ENCODE measurements around the gene RIPK4. TPM values are rescaled to one million over a fixed set of nuclear protein-coding genes. Genes with fewer than 3 reads are reported as not detected.

Gene RIPK4
- total RNA-seq, 1 donor from 2014 or later: not detected

DNA sequence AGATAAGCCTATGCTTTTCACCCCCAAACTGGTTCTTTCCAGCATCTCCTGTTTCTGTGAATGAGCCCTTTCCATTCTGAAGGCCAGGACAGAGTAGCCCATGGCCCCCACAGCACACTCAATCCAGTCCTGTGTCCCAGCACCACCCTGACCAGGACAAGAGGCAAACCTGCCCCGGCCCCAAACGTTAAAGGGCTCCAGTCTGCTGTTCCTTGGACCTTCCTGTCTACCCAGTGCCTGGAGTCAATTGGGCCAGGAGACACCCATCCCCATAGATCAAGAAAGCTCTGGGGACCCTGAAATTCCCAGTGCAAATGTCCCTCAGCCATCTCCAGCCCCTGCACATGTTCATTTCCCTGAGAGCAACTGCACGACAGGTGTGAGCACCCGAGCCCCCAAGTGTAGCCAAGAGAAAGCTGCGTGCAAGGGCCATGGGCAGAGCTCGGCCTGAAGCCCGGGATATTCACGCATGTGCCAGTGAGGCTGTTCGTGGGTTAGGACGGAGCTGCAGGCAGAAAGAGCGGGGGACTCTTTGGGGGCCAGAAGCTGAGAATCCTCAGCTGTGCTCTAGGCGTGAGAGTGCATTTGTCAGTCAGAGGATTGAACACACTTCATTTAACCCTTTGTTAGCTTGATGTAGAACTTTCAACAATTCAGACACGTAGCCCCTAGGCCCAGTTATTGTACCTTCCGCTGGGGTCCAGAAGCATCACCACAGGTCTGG, 4.2 kb upstream of the RIPK4 start:
- FAIRE-seq: no peak
- DNase-seq (ENCODE audit: low spot score in 2 of 2): no peak

DNA sequence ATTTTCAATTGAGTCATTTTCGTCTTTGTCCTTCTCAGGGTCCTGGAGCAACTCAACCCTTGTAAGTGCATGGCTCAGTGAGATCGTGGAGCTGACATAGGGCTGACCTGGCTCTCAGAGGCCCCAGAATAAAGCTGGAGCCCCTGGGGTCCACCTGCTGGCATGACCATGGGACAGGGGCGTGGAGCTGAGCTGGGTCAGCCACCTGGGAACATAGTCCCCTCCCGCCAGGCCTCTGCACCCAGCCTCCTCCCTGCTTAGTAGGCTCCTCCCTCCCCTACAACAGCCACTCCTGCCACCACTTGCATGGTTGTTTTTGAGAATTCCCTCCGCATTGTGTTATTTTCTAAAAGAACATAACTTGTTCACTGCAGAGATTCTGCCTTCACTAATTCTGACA, 3.1 kb upstream of the RIPK4 start:
- FAIRE-seq: no peak

DNA sequence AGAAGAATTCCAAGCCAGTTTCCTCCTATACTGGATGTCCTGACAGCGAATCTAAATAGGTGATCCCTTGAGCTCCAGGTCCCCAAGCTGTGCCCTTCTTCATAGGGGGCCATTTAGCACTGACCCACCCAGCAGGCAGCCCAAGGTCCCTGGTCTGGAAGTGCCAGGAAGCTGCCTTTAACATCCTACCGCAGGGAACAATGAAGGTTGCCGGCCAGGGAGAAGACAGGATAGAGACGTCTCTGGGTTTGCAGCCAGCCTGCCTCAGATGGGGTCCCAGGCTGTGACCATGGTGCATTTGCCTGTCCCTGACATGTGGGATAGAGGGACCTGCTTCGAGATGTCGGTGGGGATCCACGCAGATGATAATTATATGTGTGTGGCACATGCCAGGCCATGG, 2.7 kb upstream of the RIPK4 start:
- FAIRE-seq (no peak), DNase-seq (ENCODE audit: low spot score in 2 of 2) (no peak)

More for the DNA sequence above, 3.1 kb upstream of the RIPK4 start:
- no peak for DNase-seq (ENCODE audit: low spot score in 2 of 2)

DNA sequence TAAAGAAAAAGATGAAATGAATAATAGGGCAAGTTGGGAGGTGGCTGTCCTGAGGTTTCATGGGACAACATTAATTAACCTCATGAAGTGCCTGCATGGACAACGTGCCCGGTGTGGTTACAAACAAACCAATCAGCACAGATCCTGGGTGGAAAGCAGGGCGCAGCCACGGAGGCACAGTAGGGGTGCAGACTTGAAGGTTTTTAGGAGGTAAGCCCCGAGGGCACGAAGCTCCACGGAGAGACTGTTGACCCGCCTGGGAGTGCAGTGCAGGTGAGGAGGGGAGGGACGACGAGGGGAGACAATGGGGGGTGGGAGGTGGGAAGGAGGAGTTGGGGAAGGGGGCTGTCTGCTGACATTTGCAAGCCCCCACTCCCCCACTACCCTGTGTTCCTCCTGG, 2.3 kb upstream of the RIPK4 start:
- DNase-seq (ENCODE audit: low spot score in 2 of 2) (no peak), FAIRE-seq (no peak)

DNA sequence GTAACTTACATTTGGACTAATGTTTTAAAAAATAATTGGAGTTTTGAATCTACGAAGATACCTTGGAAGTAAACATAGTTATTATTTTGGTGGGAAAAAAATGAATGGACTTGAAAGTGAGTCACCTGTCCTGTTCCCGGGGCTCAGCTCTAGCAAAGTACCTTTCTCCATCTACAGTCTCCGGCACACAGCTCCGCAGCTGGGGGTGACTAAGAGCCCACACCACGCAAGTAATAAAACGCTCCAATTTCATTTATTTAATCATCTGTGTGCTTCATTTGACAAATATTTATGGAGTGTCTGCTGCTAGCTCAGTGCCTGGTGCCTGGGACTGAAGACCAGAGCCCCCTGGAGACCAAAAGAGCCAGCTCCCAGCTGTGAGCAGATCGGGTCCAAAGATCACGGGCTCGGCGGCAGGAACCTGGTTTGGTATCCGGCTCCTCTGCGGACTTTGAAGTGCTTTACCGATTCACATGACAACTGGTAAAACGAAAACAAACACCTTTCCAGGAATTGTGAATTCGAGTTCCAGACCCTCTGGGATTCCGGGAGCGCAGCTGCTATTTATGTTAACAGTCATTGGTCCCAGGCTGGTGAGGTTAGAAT, 1.7 kb upstream of the RIPK4 start:
- no peak for FAIRE-seq
- DNase-seq (ENCODE audit: low spot score in 2 of 2): no peak

DNA sequence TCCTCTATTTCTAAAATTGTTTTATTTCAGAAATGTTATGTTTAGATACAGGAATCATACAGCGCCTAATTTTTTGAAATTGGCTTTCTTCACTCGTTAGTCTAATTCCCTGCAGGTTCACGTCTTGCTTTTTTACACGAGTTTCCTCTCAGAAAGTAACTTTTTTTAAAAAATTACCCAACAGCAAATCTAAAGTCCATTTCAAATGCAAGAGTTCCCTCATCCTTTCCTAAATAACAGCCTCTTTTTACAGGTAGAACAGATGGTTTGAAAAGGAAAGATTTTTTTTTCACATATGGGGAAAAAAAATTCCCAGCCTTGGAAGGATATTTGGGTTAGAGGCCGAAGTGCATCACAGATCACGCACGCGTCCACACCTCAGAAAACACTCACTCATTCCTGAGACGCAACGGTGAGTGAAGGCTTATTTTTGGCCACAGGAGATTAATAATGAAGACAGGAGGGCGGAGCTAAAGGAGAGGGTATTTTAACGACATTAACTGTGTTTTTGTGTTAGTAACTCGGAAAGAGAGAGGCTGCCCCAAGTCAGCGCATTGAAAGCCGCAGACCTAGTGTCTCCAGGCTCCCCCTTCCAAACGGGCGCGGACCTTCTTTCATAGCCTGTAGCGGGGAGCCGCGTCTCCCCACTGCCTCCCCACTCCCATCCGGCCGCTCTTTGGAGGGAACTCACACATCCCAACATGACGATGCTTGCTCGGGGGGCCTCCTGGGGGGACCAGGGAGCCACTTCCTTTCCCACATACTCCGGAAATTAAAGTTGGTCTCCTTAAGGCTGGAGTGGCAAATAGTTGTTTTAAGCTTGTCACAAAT, 969 bp upstream of the RIPK4 start:
- FAIRE-seq (no peak), DNase-seq (ENCODE audit: low spot score in 2 of 2) (no peak)

DNA sequence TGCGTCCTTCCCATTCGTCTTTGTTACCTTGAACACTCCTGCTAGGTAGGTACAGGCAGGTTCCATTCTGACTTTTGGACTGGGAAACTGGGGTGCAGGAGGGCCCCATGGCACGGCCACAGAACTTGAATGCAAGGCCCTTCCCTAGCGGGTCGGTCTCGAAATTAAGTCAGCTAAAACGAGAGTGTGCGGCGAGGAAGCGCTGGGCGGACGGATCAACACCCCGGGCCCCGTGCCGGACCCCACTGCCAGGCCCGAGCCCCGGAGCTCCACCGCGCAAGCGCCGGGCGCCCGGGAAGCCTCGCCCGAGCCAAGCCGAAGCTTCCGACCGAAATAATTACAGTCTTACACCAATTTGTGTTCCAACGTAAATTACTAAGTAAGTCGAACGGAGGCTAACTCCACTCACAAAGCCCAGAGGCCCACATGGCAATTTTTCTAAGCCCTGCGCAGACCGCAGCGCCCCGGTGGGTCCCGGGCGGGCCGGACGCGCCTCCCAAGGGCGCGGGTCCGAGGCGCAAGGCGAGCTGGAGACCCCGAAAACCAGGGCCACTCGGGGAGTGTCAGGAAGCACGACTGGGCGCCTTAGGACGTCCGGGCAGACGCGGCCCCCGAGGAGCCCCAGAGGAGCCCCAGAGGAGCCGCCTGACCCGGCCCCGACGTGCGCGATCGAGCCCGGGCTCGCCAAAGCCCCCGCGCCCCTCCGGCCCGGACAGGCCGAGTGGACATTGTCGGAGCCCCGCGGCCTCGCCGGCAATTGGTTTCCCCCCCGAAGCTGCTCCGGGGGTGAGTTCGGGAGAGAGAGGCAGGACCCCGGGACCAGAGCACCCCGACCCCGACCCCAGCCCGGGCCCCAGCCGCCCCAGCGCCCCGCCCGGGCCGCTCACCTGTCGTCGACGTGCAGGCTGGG, 624 bp downstream of the RIPK4 start:
- DNase-seq (ENCODE audit: low spot score in 2 of 2) (no peak), FAIRE-seq (no peak)

DNA sequence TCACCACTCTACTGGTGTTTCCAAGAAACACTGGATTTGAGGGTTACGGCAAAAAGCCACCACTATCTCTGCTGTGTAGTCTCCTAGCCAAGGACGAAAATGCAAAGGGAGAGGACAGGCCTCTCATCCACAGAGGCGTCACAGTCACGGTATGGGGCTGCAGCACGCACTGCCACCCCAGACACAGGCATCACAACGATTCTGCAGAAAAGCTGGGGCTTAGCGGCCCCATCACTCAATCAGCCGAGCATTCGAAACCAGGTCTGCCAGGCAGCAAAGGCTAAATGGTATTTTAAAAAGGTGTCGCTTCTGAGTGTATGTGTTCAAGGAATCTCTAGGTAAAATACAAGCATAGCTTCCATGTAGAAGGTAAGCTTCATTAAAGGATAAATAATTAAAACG, 1.4 kb downstream of the RIPK4 start:
- DNase-seq (ENCODE audit: low spot score in 2 of 2) (no peak), FAIRE-seq (no peak)

DNA sequence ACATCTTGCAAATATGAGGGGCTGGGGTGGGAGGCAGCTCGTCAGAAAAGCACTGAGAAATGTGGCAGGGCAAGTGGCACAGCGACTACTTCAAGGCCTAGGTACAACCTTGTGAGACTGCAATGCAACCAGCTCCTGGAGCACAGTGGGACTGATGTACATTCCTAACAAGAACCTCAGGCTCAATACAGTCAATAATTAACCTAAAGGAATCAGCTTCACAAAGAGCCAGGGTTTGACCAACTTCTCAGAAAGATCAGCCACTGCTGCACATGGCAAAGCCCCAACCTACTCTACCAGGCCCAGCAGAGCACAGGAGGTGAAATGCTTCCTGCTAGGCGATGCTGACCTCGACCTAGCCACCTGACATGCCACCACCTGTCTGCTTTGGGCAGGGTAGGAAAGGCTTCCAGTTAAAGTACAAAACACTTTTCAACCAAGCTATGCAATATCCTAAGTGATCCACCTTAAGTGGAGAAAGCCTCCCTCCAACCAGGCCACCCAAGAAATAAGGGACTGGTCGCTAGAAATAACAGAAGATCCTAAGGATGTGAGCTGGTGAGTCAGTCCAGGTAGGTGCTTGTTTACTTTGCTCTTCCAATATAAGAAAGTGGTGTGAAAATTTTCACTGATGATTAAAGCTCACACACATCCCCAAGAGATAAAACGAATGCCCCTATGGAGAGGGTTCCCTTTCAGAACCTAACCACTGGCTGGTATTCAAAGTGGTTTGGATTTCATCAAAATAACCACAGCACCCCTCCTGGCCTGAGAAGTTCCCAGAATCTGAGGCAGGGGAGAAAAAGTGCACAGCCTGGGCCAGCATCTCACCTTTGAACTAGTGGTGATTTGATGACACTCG, 2.1 kb downstream of the RIPK4 start:
- DNase-seq (ENCODE audit: low spot score in 2 of 2) (no peak), FAIRE-seq (no peak)

DNA sequence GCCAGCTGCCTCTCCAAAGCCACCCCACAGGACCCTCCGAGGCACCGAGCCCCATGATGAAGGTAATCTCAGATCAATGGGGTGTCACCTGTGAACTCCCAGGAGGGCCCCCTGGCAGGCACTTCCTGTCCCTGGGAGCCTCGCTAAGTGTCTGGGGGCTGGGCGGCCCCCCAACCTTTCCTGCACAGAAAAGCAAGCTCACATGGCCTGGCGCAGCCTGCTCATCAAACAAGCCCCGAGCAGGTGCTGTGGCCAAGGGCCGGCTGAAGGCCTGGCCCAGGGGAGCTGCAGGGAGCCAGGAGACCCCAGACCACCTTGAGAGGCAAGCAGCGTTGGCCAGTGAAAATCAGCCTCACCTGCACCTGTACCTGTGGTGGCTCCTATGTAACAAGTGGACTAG, 2.9 kb downstream of the RIPK4 start:
- DNase-seq (ENCODE audit: low spot score in 2 of 2): no peak
- FAIRE-seq: no peak

DNA sequence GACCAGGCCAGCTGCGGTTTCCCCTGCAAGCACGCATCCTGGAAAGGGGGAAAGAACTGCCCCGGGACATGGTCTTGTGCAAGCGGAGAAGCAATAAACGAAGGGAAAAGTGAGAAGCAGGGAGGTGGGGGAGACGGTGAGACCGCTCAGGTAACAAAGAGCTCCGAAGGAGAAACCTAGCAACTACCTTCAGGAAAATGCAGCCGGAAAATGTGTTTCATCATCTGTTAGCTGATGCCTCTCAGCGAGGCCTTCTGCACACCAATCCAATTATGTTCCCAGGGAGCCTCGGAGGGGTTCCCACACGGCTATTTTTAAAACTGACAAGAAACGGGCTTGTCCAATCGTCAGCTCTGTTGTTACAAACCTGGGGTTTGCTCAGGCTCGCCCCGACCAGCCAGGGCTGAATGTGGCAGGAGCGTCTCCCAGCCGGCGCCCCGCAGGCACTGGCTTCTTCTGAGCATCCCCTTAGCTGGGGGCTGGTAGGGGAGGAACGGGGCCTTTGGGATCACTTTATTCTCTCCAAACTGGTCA, 3.4 kb downstream of the RIPK4 start:
- no peak for FAIRE-seq

DNA sequence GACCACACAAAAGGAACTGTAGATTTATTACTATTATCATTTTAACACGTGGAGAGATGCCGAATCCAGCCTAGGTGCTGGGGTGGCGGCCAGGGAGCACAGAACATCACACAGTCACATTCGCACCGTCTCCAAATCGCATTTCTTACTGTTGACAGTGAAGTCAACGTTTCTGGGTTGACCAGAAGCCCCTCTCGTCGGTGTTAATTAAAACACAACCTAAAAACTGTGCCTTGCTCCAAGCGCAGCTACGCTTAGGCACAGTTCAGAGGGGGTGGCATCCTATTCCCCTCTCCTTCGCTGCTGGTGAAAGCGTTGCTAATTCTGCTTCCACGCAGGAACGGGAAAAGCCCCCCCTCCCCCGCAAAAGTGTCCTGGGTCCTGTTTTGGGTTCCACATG, 4.1 kb downstream of the RIPK4 start:
- FAIRE-seq (no peak), DNase-seq (ENCODE audit: low spot score in 2 of 2) (no peak)

More for the DNA sequence above, 3.4 kb downstream of the RIPK4 start:
- DNase-seq (ENCODE audit: low spot score in 2 of 2): no peak

DNA sequence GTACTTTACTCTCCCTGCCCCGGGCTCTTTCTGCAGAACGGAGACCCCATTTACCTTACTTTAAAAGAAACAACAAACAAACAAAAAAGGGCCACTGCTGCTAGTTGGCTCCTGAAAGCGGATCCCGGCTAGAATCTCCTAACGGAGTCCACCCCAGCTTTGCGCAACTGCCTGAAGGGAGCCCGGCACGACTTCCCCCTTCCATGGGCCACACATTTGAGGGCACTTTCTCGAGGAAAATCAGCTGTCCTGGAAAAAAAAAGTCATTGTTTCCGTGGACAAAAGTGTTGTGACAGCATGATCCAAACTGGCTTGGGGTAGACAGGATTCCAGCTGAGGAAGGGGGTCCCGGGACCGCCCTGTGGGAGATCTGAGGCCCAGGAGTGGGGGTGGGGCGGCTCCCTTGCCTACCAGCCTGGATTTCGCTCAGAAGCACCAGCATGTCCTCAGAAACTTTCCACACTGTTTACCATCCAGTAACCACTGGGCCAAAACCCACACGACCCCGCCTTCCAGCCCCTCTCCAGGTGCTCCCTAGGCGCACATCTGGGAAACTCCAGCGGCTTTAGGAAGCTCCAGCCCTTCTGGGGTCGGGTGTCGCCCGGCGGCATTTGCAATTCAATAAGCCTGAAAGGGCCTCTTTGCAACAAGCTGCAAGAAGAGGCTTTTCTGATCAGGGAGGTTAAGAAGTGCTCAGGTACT, 4.8 kb downstream of the RIPK4 start:
- DNase-seq (ENCODE audit: low spot score in 2 of 2) (no peak), FAIRE-seq (no peak)

DNA sequence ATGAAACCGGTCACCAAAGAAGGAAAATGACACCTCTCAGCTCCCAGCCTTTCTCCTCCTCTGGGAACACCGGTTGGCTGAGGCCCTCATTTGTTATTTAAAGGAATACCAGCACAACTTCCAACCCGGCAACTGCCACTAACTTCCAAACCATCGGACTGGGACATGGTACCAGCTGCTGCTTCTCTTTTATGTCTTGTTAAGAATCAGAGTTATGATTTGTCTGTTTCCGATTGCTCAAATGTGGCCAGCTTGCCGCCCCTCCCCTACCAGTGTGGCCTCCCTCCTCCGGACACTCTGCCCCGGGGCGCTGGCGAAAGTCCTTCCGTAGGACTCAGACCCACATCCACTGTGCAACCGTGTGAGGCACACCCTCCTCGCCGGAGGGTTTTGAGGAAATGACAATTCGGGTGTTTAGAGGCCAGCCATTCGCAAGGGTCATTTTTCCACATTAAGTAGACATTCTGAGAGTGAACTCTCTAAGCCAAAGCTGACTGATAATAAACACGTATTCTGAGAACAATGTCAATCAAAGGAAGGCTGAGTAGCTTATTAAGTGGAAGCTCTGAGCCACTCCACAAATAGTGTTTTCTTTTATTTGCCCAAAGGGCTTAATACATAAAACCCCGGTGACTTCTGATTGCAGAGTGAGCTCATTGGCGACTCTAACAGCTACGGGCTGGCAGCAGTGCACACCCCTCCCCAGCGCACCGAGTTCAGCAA, 5.5 kb downstream of the RIPK4 start:
- FAIRE-seq: no peak
- no peak for DNase-seq (ENCODE audit: low spot score in 2 of 2)

DNA sequence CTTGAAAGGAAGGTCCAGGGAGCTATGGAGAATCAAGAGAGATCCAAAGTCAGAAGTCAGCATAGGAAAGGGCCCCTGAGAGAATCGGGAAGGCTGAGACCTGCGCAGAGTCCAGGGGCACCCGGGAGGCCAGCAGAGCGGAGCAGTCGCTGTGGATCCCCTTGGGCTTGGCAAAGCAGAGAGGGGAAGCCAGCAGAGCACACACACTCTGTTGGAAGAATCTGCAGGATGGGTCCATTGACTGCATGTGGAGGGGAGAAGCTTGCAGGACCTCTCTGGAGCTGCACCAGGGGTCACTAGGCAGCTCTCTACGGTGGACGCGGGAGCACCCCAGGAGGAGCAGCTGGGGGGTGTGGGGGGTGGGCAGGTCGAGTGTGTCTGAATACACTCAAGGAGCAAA, 6.4 kb downstream of the RIPK4 start:
- no peak for FAIRE-seq
- DNase-seq (ENCODE audit: low spot score in 2 of 2): no peak

DNA sequence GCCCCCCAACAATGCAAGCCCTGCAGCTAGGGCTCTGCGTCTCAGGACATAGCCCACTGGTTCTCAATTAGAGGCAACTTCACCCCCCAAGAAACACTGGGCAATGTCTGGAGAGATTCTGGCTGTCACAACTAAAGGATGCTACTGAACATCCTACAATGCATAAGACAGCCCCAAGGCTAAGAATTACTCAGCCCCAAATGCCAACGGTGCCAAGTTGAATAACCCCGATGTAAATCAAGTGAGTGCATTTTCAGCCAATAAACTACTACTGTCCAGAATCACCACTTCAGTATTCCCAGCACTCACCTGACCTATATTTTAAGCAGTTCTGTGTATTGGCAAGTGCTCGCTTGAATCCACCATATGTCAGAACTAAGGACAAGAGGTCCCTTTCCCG, 6.9 kb downstream of the RIPK4 start:
- FAIRE-seq: no peak
- DNase-seq (ENCODE audit: low spot score in 2 of 2): no peak

DNA sequence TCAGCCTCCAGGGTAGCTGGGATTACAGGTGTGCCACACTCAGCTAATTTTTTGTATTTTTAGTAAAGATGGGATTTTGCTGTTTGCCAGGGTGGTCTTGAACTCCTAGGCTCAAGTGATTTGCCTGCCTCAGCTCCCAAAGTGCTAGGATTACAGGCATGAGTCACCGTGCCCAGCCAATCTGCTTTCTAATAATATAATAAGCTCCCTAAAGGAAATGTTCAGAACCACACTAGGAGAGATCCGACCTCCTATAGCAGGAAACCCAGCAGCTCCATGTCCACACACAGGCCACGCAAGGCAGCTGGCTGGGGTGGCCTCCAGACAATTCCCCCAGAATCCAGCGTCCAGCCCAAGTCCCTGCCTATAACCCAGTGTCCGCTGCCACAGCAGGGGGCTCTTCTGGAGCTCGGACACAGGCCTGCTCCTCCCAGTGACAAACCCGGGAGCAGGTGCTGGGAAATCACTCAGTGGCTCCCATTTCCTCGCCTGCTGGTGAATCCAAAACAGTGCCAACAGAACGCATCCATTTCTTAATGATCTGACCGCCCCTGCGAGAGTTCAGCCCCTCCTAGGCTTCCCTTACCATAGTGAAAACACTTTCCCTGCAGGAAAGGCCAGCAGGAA, 7.5 kb downstream of the RIPK4 start:
- FAIRE-seq (no peak), DNase-seq (ENCODE audit: low spot score in 2 of 2) (no peak)

DNA sequence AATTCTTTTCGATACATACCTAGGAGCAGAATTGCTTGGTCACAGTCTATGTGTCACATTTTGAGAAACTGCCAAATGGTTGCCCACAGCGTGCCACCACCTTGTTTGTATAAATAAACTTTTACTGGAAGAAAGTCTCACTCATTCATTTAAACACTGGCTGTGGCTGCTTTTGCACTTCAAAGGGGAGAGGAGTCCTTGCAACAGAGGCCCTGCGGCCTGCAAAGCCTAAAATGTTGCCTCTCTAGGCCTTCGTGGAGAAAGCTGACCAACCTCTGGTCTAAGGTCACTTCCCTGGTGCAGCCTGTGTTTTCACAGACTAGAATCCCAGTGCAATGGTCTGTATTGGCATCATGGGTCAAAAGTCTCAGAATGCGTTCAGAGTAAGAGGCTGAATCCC, 8.3 kb downstream of the RIPK4 start:
- DNase-seq (ENCODE audit: low spot score in 2 of 2): no peak
- no peak for FAIRE-seq
